ENCODE data around the gene CNST.

Gene CNST

GRCh38 chr1:246527402-246528088 lies 38.7 kb upstream of the CNST start:
- no peak for TF ChIP-seq CTCF (IDR thresholded peaks at IDR 0.05; ENCODE audit: low read depth, low read length)
- H3K4me3 ChIP-seq (ENCODE audit: low read depth, low read length), result no peak overlapping the region
- in situ Hi-C loops (cut with HindIII; ENCODE audit: low sequenced_read_pairs), result no loop called here

GRCh38 chr1:246528933-246529731 lies 37.1 kb upstream of the CNST start:
- no peak for TF ChIP-seq CTCF (IDR thresholded peaks at IDR 0.05; ENCODE audit: low read depth, low read length)
- no peak overlapping the region for H3K4me3 ChIP-seq (ENCODE audit: low read depth, low read length)
- DNase-seq (ENCODE audit: low read depth, low spot score), result no peak
- in situ Hi-C loops (cut with HindIII; ENCODE audit: low sequenced_read_pairs), result no loop called here

More at GRCh38 chr1:246527402-246528088, 38.7 kb upstream of the CNST start:
- no peak for DNase-seq (ENCODE audit: low read depth, low spot score)

- no peak for DNase-seq (ENCODE audit: low read depth, low spot score)
- no peak overlapping the region for H3K4me3 ChIP-seq (ENCODE audit: low read depth, low read length)
- in situ Hi-C loops (cut with HindIII; ENCODE audit: low sequenced_read_pairs), result no loop called here
- TF ChIP-seq CTCF (IDR thresholded peaks at IDR 0.05; ENCODE audit: low read depth, low read length), result no peak
Observed at GRCh38 chr1:246530482-246530881, 35.8 kb upstream of the CNST start.

GRCh38 chr1:246532519-246532918 lies 33.7 kb upstream of the CNST start:
- H3K4me3 ChIP-seq (ENCODE audit: low read depth, low read length), result no peak overlapping the region
- no peak for TF ChIP-seq CTCF (IDR thresholded peaks at IDR 0.05; ENCODE audit: low read depth, low read length)
- in situ Hi-C loops (cut with HindIII; ENCODE audit: low sequenced_read_pairs), result no loop called here
- DNase-seq (ENCODE audit: low read depth, low spot score), result no peak

GRCh38 chr1:246533371-246533905 lies 32.8 kb upstream of the CNST start:
- in situ Hi-C loops (cut with HindIII; ENCODE audit: low sequenced_read_pairs), result no loop called here
- H3K4me3 ChIP-seq (ENCODE audit: low read depth, low read length), result no peak overlapping the region
- DNase-seq (ENCODE audit: low read depth, low spot score), result no peak
- TF ChIP-seq CTCF (IDR thresholded peaks at IDR 0.05; ENCODE audit: low read depth, low read length), result no peak

- in situ Hi-C loops (cut with HindIII; ENCODE audit: low sequenced_read_pairs), result no loop called here
- no peak overlapping the region for H3K4me3 ChIP-seq (ENCODE audit: low read depth, low read length)
- no peak for DNase-seq (ENCODE audit: low read depth, low spot score)
- no peak for TF ChIP-seq CTCF (IDR thresholded peaks at IDR 0.05; ENCODE audit: low read depth, low read length)
Observed at GRCh38 chr1:246534114-246534513, 32.1 kb upstream of the CNST start.

Measured in astrocyte of the spinal cord (primary cell).